Vagina (tissue), 2 donors: ENCODE results near the gene RAB20.

Experiments used
- CTCF ChIP-seq, 3 experiments: fragments of 450-650 bp in 2 of 3; fragments of 200-600 bp in 1 of 3; sonication (generic) in 1 of 3; IDR thresholded peaks; one replicate each; pipeline ENCODE4 v1.5.1; 2017 to 2019; ENCODE audit warnings: antibody characterized with exemption in 3 of 3, mild to moderate bottlenecking in 2 of 3, moderate library complexity in 2 of 3
- POLR2A ChIP-seq, 2 donors: fragments of 450-650 bp; IDR thresholded peaks; one replicate each; pipeline ENCODE4 v1.6.1; 2017; ENCODE audit warnings: antibody characterized with exemption in 2 of 2, mild to moderate bottlenecking in 2 of 2, moderate library complexity in 2 of 2

- TF ChIP-seq POLR2A (IDR thresholded peaks at IDR 0.05) (no peak), CTCF (IDR thresholded peaks at IDR 0.05) (no peak)
Measured at GRCh38 chr13:110559986-110560385, 1.5 kb downstream of the RAB20 start.
